ENCODE results near the gene OVOL1.

GRCh38 chr11:65776710-65777141, 10.1 kb upstream of the OVOL1 start:
- no peak for TF ChIP-seq CTCF (IDR thresholded peaks at IDR 0.05)
- TF ChIP-seq POLR2A (IDR thresholded peaks at IDR 0.05): no peak

All from adrenal gland (tissue), 5 donors.